HEK293 (cell line): Measurements from ENCODE around the gene KLF11.

ENCODE experiments used
- IKZF3 ChIP-seq: fragments of 450-650 bp; IDR thresholded peaks from 2 replicates; pipeline ENCODE4 v1.5.0; 2018; ENCODE audit warnings: missing biosample characterization, mild to moderate bottlenecking, missing genetic modification characterization, moderate library complexity
- TSHZ1 ChIP-seq: fragments of 450-650 bp; formaldehyde crosslinking; IDR thresholded peaks from 2 replicates; pipeline ENCODE4 v1.5.1; 2016; ENCODE audit warnings: missing biosample characterization, missing genetic modification characterization, borderline replicate concordance

- TF ChIP-seq TSHZ1 (tag by site-specific recombination), result no peak
- TF ChIP-seq IKZF3 (tag by site-specific recombination), result no peak
Observed at GRCh38 chr2:10001586-10001985, 41.8 kb upstream of the KLF11 start.
